ENCODE results near the gene ATF3.

ATF3 gene

GRCh38 chr1:212589446-212589845, 19.1 kb upstream of the ATF3 start:
- Histone ChIP-seq H3K27me3 (no peaks in the 10 kb centered on the region), H3K9me3 (no peaks in the 10 kb centered on the region), H3K36me3 (no peaks in the 10 kb centered on the region), H3K4me3 (ENCODE audit: low read depth, low read length) (no peak overlapping the region), H3K4me1 (no peaks in the 10 kb centered on the region; the same call in 1 of the 2 replicates)
- no peak for DNase-seq
- no peak for TF ChIP-seq CTCF (IDR thresholded peaks at IDR 0.05; ENCODE audit: low read depth, low read length)

GRCh38 chr1:212591922-212592321, 16.6 kb upstream of the ATF3 start:
- Histone ChIP-seq H3K4me1 (no peaks in the 10 kb centered on the region; the same call in 1 of the 2 replicates), H3K36me3 (no peaks in the 10 kb centered on the region), H3K4me3 (ENCODE audit: low read depth, low read length) (no peak overlapping the region), H3K9me3 (no peaks in the 10 kb centered on the region), H3K27me3 (no peaks in the 10 kb centered on the region)
- no peak for TF ChIP-seq CTCF (IDR thresholded peaks at IDR 0.05; ENCODE audit: low read depth, low read length)
- no peak for DNase-seq

GRCh38 chr1:212593821-212594251, 14.7 kb upstream of the ATF3 start:
- no peak for DNase-seq
- H3K27me3 ChIP-seq: no peaks in the 10 kb centered on the region
- H3K4me1 ChIP-seq: no peaks in the 10 kb centered on the region; the same call in 1 of the 2 replicates
- H3K36me3 ChIP-seq: no peaks in the 10 kb centered on the region
- TF ChIP-seq CTCF (IDR thresholded peaks at IDR 0.05; ENCODE audit: low read depth, low read length): no peak
- H3K9me3 ChIP-seq: no peaks in the 10 kb centered on the region
- no peak overlapping the region for H3K4me3 ChIP-seq (ENCODE audit: low read depth, low read length)

- no peaks in the 10 kb centered on the region for H3K9me3 ChIP-seq
- TF ChIP-seq CTCF (IDR thresholded peaks at IDR 0.05; ENCODE audit: low read depth, low read length): no peak
- no peaks in the 10 kb centered on the region for H3K36me3 ChIP-seq
- no peak overlapping the region for H3K4me3 ChIP-seq (ENCODE audit: low read depth, low read length)
- no peak for DNase-seq
- H3K4me1 ChIP-seq: peaks cover 5% of the 10 kb centered on the region
- H3K27me3 ChIP-seq: no peaks in the 10 kb centered on the region
Measured at GRCh38 chr1:212594640-212595039, 13.9 kb upstream of the ATF3 start.

GRCh38 chr1:212595229-212595628, 13.3 kb upstream of the ATF3 start:
- Histone ChIP-seq H3K4me3 (ENCODE audit: low read depth, low read length) (no peak overlapping the region), H3K36me3 (no peaks in the 10 kb centered on the region), H3K27me3 (no peaks in the 10 kb centered on the region), H3K9me3 (no peaks in the 10 kb centered on the region), H3K4me1 (peaks cover 11% of the 10 kb centered on the region)
- no peak for TF ChIP-seq CTCF (IDR thresholded peaks at IDR 0.05; ENCODE audit: low read depth, low read length)
- DNase-seq: no peak

- peaks cover 18% of the 10 kb centered on the region for H3K4me1 ChIP-seq
- no peaks in the 10 kb centered on the region for H3K9me3 ChIP-seq
- DNase-seq: no peak
- no peaks in the 10 kb centered on the region for H3K27me3 ChIP-seq
- no peak overlapping the region for H3K4me3 ChIP-seq (ENCODE audit: low read depth, low read length)
- peak; percentile 36 for TF ChIP-seq CTCF (IDR thresholded peaks at IDR 0.05; ENCODE audit: low read depth, low read length)
- H3K36me3 ChIP-seq: no peaks in the 10 kb centered on the region
Measured at GRCh38 chr1:212595787-212596714, 12.5 kb upstream of the ATF3 start.

Measured in BE2C (cell line).